Measurements from ENCODE around the gene SLC12A7. TPM values are rescaled to one million over a fixed set of nuclear protein-coding genes. Genes with fewer than 3 reads are reported as not detected.
"Not testable (repeated sequence)": the region's sequence is repeated elsewhere in the genome, so short reads cannot be mapped to it uniquely, and the experiment has no call there.

Gene SLC12A7
- total RNA-seq, 1 donor from 2014 or later, result 344 TPM

DNA sequence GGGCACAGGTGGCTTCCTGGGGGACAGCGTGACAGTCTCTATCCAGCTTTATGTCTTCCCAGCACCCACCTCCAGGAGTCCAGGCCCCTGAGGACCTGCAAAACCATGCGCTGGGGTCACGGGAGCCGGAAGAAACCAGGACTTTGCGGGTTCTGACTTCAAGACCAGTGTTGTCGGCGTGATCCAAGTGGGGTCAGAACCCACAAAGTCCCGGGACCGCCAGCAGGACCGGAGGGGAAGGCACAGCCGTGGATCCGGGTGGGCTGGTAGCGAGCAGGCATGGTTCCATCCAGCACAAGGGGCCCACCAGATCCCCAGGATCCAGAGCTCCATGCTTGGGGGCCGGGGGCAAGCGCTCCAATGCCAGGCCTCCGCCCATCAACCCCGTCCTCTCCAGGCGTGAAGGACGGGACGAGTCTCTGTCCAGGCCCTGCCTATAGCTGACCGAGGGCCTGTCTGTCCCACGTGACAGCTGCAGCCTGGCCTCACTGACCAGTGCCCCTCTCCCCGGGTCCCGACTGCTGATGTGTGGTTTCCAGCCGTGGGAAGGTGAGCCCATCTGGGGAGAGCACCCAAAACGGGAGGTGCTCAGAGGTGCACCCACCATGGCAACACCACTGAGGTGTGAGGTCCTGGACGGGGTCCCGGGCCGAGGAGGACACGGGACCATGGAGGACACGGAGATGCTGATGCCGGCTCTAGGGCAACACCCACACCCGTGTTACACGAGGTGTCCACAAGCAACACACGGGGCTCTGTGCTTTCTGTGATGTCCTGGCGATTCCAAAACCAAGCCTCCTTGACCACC is 48.9 kb downstream of the SLC12A7 start:
- DNase-seq (ENCODE audit: low spot score), result no peak

DNA sequence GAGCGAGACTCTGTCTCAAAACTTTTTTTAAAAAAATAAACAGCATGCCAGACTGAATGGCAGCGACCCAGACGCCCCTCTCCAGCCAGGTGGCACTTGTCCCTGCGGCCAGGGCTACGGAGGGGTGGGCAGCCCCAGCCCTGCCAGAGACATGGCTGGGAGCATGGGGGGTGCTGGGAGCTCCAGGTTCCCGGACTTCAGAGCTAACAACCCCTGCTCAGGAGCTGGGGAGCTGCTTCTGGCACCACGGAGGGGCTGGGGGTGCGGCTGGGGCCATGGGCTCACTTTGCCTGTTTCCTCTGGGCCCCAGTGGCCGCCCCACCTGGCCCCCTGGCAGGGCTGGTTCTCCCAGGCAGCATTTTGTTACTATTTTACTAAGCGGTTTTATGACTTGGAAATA is 49.9 kb downstream of the SLC12A7 start:
- no peak for DNase-seq (ENCODE audit: low spot score)

DNA sequence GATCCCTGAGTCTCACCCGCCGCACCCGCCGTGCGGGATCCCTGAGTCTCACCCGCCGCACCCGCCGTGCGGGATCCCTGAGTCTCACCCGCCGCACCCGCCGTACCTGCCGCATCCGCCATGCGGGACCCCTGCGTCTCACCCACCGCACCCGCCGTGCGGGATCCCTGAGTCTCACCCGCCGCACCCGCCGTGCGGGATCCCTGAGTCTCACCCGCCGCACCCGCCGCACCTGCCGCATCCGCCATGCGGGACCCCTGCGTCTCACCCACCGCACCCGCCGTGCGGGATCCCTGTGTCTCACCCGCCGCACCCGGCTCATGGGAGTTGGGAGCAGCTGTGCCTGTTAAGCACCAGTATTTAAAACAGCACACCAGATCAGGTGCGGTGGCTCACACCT is 50.6 kb downstream of the SLC12A7 start:
- DNase-seq (ENCODE audit: low spot score), result not testable (repeated sequence)

DNA sequence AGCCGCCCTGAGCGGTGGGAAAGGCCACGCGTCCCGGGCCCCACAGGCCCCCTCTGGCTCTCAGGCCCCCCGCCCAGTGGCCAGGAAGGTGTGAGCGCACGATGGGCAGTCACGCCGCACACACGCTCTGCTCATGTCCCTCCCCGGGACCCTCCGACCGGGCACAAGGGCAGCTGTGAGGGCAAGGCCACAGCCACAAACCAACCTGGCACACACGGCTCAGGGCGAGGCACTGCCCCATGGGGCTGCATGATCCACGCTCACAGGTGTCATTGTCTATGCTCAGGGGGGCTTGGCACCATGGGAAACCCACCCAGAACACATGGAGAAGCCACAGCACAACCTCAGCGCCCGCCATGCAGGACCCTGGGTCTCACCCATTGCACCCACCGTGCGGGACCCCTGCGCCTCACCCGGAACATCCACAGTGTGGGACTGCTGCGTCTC is 51.3 kb downstream of the SLC12A7 start:
- no peak for DNase-seq (ENCODE audit: low spot score)

DNA sequence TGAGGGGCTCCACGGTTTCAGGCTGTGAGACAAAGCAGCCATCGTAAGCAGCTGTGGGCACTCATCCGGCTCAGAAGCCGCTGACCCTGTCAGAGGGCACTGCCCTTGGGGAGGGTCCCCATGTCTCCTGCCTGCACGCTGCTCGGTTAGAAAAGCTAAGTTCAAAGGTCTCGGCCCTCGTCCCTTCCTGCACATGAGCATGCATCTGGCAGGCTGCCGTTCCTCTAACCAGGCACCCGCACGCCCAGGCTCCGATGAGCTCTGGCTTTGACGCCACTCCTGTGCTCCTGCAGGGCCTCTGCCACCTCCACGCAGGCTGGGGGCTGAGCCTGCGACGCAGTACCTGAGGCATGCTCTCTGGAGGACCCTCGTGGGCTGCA is 52.0 kb downstream of the SLC12A7 start:
- DNase-seq (ENCODE audit: low spot score), result no peak

DNA sequence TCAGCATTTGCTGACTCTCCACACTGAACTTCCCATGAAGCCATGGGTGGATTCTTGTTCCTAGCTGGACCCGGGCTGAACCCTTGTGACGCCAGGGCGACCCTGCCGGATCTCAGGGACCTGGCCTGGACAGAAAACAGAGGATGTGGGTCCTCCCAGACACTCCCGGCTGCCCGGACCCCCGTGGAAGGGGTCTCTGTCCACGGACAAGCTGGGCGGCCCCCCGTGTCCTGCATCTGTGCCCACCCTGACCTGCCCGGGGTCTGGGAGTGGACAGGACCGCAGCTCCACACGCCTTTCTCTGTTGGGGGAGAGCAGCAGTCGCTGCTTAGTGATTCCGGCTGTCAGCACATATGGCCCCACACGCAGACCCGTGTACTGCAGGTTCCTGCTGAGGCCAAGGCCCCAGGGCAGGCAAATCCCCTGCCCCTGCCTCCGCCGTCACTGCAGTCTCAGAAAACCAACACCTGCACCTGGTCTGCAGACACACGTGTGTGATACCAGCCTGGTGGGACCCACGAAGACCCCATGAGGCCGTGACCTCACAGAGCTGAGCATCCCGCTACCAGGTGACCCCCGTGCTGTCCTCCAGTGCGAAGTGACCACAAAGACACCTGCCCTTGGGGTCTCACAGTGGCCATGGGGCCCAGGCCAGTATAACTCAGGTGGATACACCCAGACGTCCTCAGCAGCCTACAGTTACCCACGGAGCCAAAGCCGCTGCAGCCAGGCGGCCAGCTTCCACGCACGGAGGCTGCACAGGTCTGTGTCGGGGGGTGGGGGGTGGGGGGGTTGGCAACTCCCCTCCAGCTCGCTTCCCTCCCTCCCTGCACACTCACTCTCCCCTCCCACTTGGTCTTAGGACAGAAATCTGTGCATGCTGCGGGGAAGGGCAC is 52.6 kb downstream of the SLC12A7 start:
- no peak for DNase-seq (ENCODE audit: low spot score)

DNA sequence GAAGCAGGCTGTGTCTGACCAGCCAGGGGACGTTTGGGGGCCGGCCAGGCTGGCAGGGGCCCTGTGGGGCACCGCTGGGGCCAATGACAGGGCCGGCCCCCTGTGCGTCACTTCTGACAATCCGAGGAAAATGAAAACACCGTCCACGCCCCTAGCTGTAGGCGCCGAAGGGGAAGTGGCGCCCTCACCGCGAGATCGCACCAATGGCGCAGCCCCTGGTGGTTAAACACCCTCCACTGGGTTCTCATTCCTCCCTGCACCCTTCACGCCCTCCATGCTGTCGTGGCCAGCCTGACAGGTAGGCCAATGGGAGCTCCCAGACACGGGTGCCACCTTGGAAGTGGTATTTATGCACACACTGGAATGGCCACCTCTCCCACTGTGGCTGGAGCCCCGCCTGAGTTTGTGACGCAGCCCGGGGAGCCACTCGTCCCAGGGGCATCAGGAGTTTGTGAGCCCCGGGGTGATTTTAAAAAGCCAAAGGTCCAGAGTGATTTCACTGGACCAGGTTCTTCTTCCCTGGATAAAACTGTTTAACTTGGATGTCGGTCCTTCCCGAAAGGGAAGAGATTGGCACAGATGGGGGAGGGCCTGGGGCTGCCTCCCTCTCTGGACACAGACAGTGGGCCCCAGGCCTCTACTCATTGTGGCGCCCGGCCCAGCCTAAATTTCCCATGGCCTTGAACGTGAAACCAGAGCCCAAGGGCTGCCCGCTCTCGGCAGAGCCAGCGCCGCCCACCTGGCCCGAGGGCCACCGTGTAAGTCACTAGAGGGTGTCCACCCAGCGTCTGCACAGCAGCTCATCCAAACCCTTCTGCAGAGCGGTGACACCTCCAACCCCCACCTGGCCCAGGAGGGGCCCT is 53.5 kb downstream of the SLC12A7 start:
- no peak for DNase-seq (ENCODE audit: low spot score)

DNA sequence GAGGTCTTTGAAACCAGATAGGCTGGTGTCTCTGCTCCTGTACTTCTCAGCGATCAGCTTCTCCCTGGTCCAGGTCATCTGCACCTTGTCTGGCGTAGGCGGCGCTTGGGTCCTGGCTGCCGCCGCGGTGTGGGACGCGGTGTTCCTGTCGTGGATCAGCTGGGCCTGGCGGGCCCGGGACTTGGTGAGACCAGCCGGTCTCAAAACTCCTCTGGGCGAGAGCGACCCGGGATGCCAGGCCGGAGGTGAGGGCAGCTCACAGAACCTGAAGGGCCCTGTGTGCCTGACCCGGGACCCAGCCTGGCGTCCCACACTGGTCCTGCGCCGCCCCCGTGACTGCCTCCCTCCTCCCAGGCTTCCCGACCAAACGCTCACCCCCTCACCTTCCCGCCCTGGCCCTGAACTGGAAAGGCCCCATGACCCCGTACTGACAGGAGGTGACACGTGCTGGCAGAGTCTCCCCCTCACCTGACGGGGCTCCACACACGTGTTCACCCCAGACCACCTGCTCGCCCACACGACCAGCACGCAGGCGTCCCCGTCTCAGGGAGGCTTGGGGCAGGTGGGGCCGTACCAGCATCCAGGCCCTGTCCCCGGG is 54.3 kb downstream of the SLC12A7 start:
- DNase-seq (ENCODE audit: low spot score), result no peak

DNA sequence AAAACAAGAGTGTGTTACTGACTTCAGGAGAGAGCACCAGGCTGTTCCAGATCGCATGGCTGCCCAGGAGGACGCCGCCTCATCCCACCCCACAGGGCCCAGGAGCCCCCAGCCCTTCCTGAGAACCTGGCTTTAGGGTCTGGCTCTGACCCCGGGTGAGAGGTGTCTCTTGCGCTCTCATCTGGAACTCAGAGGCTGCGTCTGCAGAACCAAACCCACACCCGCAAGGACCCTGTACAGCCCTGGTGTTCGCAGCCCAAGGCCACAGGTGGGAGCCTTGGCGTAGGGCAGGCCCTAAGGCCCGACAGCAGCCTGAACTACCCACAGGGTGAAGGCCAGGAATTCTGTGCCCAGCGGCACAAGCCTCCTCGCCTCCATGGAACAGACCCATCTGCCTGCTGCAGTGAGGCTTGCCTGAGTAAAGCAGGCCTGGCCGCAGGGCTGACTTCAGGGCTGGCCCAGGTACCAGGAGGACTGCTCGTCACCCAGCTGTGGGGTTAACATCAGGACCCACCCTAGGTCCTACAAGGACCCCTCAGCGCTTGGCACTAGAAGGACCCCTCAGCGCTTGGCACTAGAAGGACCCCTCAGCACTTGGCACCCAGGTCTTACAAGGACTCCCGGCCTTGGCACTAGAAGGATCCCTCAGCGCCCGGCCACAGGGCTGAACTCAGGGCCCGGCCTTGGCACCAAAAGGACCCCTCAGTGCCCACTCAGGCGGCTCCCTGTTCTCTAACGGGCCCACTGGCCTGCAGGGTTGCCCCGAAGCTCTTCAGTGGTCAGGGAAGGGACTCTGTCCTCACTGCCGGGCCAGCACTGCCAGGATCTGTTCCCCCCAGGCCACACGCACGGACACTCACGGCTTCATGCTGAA is 55.0 kb downstream of the SLC12A7 start:
- no peak for DNase-seq (ENCODE audit: low spot score)

DNA sequence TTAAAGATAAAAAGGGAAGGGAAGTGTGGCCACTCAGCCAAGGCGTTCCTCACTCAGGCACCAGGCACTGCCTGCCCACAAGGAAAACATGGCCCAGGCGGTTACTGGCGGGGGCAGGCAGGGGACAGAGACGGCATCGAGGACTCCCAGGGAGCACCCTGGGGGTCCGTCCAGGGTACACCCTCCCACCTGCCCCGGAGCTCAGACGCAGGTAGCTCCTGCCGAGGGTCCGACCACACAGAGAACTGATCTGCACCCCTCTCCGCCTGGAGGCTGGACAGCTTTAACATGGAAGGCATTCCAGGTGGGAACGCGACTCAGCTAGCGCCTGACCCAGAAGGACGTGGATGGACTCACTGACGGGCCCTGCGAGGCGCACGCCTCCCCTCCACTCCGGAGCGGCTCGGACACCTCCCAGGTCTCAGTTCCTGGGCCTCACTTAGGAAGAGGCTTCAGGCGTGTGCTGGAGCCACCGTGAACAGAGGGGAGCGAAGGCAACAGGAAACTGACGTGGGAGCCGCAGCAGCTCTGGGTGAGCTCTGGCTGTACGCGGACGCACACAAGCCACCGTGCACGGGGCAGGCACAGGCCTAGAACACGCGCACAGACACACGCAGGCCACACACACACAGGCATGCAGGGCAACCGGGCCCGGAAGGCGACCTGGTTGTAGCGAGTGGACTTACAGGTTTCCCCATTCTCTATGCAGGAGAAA is 55.8 kb downstream of the SLC12A7 start:
- DNase-seq (ENCODE audit: low spot score), result no peak

DNA sequence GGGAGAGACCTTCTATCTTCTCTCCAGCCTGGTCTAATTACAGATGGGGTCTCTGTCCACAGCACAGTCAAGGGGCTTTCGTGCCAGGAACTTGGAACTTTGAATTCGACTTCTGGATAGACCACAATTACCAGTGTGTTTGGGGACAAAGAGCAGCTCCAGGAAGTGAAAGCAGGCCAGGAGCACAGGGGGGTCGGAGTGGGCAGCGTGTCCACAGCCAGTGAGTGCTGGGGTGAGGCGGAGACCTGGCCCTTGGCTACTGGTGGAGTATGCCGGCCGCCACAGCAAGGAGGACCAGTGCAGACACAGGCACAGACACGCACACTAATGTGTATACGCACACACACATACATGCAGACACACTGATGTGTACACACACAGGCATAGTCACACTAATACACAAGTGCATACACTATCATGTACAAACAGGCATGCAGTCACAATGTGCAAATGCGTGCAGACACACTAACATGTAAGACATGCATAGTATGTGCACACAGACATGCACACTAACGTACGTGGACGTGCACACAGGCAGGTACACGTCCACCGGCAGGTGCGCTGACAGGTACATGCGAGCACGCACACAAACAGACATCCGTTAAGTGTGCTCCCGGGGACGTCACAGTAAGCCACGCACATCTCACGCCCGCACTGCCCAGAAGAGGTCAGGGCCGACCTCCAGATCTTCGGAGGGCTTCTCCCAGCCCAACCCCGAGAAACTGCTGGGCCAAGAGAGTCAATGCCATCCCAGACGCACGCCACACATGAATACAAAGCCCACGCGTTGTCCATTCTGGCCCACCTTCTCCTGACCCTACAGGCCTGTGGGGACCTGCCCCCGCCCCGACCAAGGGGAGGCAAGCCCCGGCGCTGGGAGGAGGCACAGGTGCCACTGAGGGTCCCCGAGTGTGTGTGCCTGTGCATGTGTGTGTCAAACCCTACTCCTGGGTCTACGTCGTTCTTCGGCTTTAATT is 56.8 kb downstream of the SLC12A7 start:
- DNase-seq (ENCODE audit: low spot score), result no peak

DNA sequence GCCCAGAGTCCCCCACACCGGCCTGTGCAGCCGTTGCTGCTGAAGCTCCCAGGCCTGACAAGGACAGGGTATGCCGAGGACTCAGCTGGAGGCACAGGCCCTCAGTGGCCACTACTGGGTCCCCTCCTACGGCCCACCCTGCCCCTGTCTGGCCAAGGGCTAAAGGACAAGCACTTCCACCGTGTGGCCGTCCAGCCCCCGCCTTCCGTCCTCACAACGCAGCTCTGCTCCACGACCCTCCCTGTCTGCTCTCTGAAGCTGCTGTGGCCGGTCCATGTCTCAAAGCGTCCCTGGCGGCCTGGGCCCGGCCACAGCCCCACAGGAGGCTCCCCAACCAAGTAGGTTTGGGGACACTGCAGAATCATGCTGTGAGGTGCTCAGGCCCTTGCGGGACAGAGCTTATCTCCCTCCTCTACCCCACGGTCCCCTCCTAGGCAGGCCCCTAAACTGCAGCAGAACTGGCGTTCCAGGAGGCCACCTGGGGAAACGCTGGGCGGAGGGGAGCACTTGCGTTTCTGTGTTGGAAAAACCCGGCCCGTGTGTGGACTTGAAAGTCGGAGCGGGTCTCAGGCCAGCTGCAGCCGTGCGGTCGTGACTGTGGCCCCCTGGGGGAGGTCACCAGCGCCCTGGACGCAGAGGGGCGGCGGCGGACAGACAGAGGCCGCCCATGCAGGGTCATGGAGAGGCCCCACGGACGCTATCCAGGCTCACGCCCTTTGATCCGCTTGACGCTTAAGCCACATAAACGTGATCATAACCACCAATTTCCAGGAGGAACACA is 57.7 kb downstream of the SLC12A7 start:
- no peak for DNase-seq (ENCODE audit: low spot score)

DNA sequence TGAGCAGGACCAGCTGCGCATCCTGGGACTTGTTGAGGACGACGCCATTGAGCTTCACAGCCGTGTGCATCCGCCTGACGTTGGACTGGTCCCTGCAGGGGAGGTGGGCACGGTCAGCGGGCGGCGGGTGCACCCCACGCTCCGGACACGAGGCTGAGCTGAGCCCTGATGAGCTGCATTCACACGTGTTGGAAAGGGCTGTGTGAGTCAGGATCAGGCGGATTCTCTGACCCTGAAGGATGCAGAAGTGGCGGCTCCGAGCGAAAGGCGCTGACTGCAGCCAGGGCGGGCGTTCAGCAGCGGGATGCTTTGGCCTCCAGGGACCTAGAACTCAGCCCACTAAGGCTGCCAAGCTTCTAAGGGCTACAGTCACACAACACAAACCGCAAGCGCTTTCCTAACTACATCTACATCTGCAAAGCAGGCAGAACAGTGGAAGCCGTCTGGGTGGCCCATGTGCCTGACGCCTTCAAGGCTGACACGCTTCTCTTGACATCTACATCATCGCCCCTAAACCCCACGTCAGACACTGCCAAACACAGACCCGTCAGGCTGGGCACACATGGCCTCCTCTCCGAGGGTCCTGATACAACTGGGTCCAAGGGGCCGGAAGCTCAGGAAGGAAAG is 58.4 kb downstream of the SLC12A7 start:
- DNase-seq (ENCODE audit: low spot score), result no peak

DNA sequence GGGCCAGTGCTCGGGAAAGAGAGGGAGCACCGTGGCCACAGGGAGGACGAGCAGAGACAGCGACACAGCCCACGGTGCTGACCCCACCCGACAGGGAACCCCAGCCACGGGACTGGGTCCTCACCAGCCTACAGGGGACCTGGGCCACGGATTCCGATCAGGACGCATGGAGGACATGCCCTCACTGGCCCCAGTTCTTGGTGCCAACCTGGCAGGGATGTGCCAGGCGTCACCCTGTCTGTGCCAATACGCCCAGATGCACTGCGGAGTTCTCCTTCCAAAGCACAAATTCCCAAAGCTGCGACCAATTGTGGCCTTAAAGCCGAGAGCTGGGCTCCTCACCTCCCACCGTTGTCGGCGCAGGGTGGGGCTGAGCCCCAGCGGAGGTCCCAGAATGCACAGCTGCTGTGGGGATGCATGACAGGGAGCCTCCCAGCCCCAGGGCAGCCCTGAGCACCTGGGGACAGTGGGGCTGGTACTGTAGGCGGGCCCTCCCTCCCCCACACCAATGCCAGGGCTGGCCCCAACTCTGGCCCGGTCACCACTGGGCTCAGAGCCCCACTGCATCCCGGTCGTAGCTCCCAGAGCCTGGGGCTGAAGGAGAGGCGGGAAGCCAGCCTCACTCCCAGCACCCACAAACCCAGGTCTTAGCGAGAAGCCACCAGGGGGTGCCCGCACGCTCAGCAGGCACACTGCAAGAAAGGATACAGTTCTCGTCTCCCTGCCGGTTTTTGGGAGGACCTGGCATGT is 59.0 kb downstream of the SLC12A7 start:
- no peak for DNase-seq (ENCODE audit: low spot score)

DNA sequence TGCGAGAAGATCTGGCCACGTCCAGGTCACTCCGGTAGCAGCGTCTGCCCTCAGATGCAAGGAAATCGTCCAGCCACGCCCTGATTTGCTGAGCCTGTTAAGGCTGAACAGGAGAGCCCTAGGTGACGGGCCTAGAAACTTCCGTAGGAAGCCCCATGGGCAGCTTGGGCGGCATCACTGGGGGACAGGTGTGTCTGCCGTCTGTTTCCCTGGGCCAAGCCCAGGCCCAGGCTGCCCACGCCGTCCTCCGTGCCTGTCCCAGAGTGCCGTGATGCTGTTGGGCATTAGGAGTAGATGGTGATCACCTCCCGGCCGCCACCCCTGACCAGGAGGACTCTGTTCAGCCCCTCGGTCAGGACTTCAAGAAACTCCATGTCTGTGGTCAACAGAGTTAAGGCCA is 59.8 kb downstream of the SLC12A7 start:
- no peak for DNase-seq (ENCODE audit: low spot score)

DNA sequence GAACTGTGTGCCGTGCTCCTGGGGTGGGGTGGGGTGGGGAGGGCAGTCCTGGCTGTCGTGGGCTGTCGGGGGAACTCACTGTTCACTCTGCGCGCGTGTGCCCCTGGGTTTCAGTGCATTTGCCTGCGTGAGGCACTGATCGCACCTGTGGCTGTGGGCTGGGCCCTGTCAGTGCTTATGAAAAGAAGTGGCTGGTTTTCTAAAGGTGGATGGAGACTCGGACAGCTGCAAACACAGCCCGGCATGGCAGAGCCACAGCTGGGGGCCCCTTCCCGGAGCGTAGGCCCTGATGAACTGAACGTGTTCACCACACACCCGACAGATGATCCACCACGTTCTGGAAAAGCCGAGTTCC is 60.5 kb downstream of the SLC12A7 start:
- DNase-seq (ENCODE audit: low spot score), result no peak

Measured in mucosa of gallbladder (tissue), 1 donor.